GM15510 (cell line): ENCODE data around the gene SUDS3.
A peak's percentile ranks its signal among the peaks of the same experiment; 100 is the strongest.

Experiments
- POLR2A ChIP-seq: IDR thresholded peaks from 3 replicates; pipeline ENCODE4 v1.6.1; 2011; ENCODE audit warnings: borderline replicate concordance; ENCODE audit not compliant: insufficient read length; ENCODE audit errors: extremely low read depth

Gene SUDS3

DNA sequence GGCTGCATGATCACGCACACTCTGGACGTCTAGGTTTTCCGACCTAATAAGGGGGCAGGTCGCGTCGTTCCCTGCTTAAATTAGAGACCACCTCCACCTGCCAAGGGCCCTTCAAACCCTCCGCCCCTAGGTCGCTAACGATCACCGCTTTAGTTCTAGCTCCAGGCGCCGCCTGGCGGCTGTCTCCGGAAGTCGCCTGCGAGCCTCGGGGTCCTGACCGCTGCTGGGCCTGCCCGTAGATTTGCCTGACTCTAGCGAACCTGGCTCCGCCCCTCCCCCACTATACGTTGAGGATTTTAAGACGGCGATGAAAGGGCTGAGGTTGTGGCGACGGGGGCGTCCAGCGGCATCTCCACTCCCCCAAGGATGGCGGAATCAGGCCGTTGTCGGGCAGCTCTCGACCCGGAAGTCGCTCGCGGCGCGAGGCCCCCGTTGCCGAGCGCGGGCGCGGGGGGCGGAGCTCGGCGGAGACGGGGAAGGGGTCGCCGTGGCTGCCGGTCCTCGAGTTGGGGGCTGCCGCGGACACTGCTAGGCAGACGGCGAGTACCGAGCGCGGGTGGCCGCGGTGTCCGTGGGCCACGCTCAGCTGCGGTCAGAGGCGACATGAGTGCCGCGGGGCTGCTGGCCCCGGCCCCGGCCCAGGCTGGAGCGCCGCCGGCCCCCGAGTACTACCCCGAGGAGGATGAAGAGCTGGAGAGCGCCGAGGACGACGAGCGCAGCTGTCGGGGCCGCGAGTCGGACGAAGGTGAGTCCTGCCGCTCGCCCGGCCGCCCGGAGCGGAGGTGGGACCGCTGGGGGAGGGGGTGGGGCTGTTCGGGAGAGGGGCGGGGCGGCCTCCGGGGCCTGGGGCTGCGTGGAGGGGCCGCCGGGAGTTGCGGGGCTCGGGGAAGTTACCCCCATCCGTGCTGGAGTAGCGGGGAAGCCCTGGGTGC is at the start of gene SUDS3:
SUDS3 (plus strand) TSS at position 467 of the 932 bp plus-strand sequence; CDS start at position 604, 137 bp downstream.
- TF ChIP-seq POLR2A, result peak; percentile 63

- TF ChIP-seq POLR2A, result no peak
These were observed 49.4 kb upstream of the SUDS3 start for GRCh38 chr12:118326991-118327390.

GRCh38 chr12:118327391-118327790 is 49.0 kb upstream of the SUDS3 start:
- no peak for TF ChIP-seq POLR2A

GRCh38 chr12:118328486-118329330 is 47.6 kb upstream of the SUDS3 start:
- no peak for TF ChIP-seq POLR2A

- TF ChIP-seq POLR2A, result no peak
These were observed 45.8 kb upstream of the SUDS3 start for GRCh38 chr12:118330421-118331018.

GRCh38 chr12:118332511-118332910 is 43.8 kb upstream of the SUDS3 start:
- no peak for TF ChIP-seq POLR2A

DNA sequence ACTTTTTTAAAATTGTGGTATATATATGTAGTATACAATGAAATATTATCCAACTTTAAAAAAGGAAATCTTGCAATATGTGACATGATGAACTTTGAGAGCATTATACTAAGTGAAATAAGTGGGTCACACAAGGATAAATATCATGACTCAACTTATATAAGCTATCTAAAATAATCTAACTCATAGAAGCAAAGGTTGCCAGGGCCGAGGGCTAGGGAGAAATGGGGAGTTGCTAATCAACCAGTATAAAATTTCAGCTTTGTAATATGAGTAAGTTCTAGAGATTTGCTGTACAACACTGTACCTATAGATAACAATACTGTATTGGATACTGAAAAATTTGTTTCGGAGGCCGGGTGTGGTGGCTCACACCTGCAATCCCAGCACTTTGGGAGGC is 42.1 kb upstream of the SUDS3 start:
- no peak for TF ChIP-seq POLR2A

DNA sequence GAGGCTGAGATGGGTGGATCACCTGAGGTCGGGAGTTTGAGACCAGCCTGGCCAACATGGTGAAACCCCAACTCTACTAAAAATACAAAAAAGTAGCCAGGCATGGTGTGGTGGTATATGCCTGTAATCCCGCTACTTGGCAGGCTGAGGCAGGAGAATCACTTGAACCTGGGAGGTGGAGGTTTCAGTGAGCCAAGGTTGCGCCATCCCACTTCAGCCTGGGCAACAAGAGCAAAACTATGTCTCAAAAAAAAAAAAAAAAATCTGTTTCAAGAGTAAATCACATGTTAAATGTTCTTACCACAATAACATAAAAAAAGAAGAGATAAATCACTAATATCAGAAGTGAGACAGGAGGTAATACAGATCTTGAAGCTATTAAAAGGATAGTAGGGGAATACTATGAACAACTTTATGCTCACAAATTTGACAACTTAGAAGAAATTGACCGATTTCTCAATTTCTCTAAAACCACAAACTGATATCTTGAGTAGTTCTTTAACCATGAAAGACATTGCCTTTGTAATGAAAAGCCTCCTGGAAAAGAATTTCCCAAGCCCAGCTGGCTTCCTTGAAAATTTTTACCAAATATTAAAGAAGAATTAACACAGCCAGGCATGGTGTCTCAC is 41.3 kb upstream of the SUDS3 start:
- TF ChIP-seq POLR2A, result no peak

GRCh38 chr12:118336123-118336522 is 40.2 kb upstream of the SUDS3 start:
- no peak for TF ChIP-seq POLR2A

- no peak for TF ChIP-seq POLR2A
These were observed 39.0 kb upstream of the SUDS3 start for GRCh38 chr12:118337194-118337838.

GRCh38 chr12:118342090-118342489 is 34.3 kb upstream of the SUDS3 start:
- TF ChIP-seq POLR2A, result no peak

DNA sequence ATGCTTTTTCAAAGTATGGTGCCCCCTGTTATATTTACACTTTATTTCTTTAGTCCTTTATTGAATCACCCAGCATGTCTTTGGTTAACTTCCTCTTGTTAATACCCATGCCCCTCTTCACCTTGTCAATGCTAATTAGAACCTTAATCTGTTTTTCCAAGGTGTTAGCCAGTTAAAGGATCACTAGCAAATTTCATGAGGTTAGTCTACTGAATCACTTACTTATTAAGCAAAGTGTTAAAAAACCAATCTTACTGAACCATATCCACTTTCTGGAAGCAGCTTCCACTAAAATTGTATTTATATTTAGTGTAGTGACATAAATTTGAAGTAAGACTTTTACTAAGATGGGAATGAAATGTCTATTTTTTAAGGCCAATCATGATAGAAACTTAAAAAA is 31.5 kb upstream of the SUDS3 start:
- no peak for TF ChIP-seq POLR2A

- TF ChIP-seq POLR2A, result no peak
These were observed 31.0 kb upstream of the SUDS3 start for GRCh38 chr12:118345355-118345754.

DNA sequence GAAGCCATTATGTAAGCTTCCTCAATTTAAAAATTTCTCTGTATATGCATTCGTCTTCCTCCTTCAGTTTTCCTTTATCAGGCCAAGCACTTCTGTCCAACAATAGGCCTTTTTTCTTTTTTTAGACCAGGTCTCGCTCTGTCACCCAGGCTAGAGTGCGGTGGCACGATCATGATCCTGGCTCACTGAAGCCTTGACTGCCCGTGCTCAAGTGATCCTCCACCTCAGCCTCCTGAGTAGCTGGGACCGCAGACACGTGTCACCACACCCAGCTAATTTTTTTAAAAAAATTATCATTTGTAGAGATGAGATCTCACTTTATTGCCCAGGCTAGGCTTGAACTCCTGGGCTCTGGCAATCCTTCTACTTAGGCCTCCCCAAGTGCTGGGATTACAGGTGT is 29.5 kb upstream of the SUDS3 start:
- no peak for TF ChIP-seq POLR2A
